ENCODE data around the gene C1RL. TPM values are rescaled to one million over a fixed set of nuclear protein-coding genes. Genes with fewer than 3 reads are reported as not detected.
A peak's percentile ranks its signal among the peaks of the same experiment; 100 is the strongest.

Gene C1RL
- total and polyA plus RNA-seq, 2 donors from 2014 or later, result 25.2 to 147 TPM

GRCh38 chr12:7089196-7089871 lies 19.7 kb downstream of the C1RL start:
- Histone ChIP-seq H3K9me3 (ENCODE audit: control insufficient read depth in 2 of 3, insufficient read depth in 1 of 3, low read length in 3 of 3) (peaks cover 0 to 4% (median 0%) of the 10 kb centered on the region in 3 donors), H3K27ac (ENCODE audit: low read depth in 2 of 2, low read length in 2 of 2) (no peak overlapping the region), H3K27me3 (ENCODE audit: control insufficient read depth, insufficient read depth, low read length) (no peaks in the 10 kb centered on the region), H3K4me1 (ENCODE audit: control insufficient read depth in 2 of 3, insufficient read depth in 2 of 3, low read depth in 1 of 3, low read length in 3 of 3) (peaks cover 0 to 11% (median 0%) of the 10 kb centered on the region in 3 donors), H3K36me3 (ENCODE audit: control insufficient read depth in 2 of 3, insufficient read depth in 3 of 3, low read length in 3 of 3) (peaks cover 0 to 10% (median 6%) of the 10 kb centered on the region in 3 donors), H3K4me3 (ENCODE audit: low read length in 3 of 3) (no peak overlapping the region), H3K9ac (ENCODE audit: low read length in 3 of 3) (no peak overlapping the region)
- intact Hi-C loops (cut with DNase I), result no loop called here
- TF ChIP-seq CTCF (IDR thresholded peaks at IDR 0.05; ENCODE audit: borderline replicate concordance, extremely low read depth, insufficient read depth), result no peak
- DNase-seq (no peak), FAIRE-seq (no peak)

GRCh38 chr12:7083125-7083524 lies 25.9 kb downstream of the C1RL start:
- Histone ChIP-seq H3K27ac (ENCODE audit: low read depth in 2 of 2, low read length in 2 of 2) (peak overlapping the region in 1 of 2 donors; percentile 20), H3K4me1 (ENCODE audit: control insufficient read depth in 2 of 3, insufficient read depth in 2 of 3, low read depth in 1 of 3, low read length in 3 of 3) (no peaks in the 10 kb centered on the region), H3K27me3 (ENCODE audit: control insufficient read depth, insufficient read depth, low read length) (no peaks in the 10 kb centered on the region), H3K4me3 (ENCODE audit: low read length in 3 of 3) (no peak overlapping the region), H3K9ac (ENCODE audit: low read length in 3 of 3) (no peak overlapping the region), H3K36me3 (ENCODE audit: control insufficient read depth in 2 of 3, insufficient read depth in 3 of 3, low read length in 3 of 3) (peaks cover 0 to 15% (median 11%) of the 10 kb centered on the region in 3 donors), H3K9me3 (ENCODE audit: control insufficient read depth in 2 of 3, insufficient read depth in 1 of 3, low read length in 3 of 3) (peaks cover 0 to 7% (median 0%) of the 10 kb centered on the region in 3 donors)
- TF ChIP-seq CTCF (IDR thresholded peaks at IDR 0.05; ENCODE audit: borderline replicate concordance, extremely low read depth, insufficient read depth), result no peak
- intact Hi-C loops (cut with DNase I), result no loop called here
- FAIRE-seq (no peak), DNase-seq (no peak)

- Histone ChIP-seq H3K36me3 (ENCODE audit: control insufficient read depth in 2 of 3, insufficient read depth in 3 of 3, low read length in 3 of 3) (peaks cover 0 to 15% (median 11%) of the 10 kb centered on the region in 3 donors), H3K9ac (ENCODE audit: low read length in 3 of 3) (no peak overlapping the region), H3K27me3 (ENCODE audit: control insufficient read depth, insufficient read depth, low read length) (no peaks in the 10 kb centered on the region), H3K4me1 (ENCODE audit: control insufficient read depth in 2 of 3, insufficient read depth in 2 of 3, low read depth in 1 of 3, low read length in 3 of 3) (no peaks in the 10 kb centered on the region), H3K4me3 (ENCODE audit: low read length in 3 of 3) (no peak overlapping the region), H3K9me3 (ENCODE audit: control insufficient read depth in 2 of 3, insufficient read depth in 1 of 3, low read length in 3 of 3) (peaks cover 0 to 7% (median 0%) of the 10 kb centered on the region in 3 donors), H3K27ac (ENCODE audit: low read depth in 2 of 2, low read length in 2 of 2) (no peak overlapping the region)
- no peak for FAIRE-seq
- intact Hi-C loops (cut with DNase I), result no loop called here
- no peak for TF ChIP-seq CTCF (IDR thresholded peaks at IDR 0.05; ENCODE audit: borderline replicate concordance, extremely low read depth, insufficient read depth)
- DNase-seq, result no peak
Measured at GRCh38 chr12:7081037-7081436, 28.0 kb downstream of the C1RL start.

Data from kidney (tissue), 14 donors.